Measurements from ENCODE around the gene LIPC. TPM values are rescaled to one million over a fixed set of nuclear protein-coding genes. Genes with fewer than 3 reads are reported as not detected.

LIPC gene
- total and polyA plus RNA-seq, 10 of the 15 experiments (the other 5 are each of a cell fraction or from before 2014, with no cell fraction given) = 0.06 to 0.31 (median 0.16) TPM; not detected in 1

DNA sequence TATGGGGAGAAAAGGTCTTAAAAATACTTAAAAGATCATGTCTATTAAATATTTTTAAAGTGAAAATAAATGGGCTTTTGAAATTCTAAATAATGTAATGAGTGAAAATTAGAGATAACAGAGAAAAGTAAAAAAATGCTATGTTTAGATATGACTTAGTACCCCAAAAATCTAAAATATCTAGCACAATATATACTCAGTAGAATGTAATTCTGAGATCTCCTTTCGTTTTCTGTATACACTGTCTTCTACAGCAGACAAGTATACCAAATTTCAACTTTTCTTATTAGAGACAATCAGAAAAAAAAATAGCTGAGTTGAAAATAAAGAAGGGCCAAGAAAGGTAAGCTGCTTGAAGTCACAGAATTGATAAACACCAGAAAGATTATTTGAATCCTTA lies 176.9 kb downstream of the LIPC start:
- TF ChIP-seq RAD21 (IDR thresholded peaks at IDR 0.05; ENCODE audit: insufficient read depth, low read depth, low read length) = no peak
- no peak for TF ChIP-seq BRCA1 (IDR thresholded peaks at IDR 0.05; ENCODE audit: low read depth, low read length)
- TF ChIP-seq PBX3 (IDR thresholded peaks at IDR 0.05; ENCODE audit: insufficient replicate concordance, low read depth, low read length) = no peak
- TF ChIP-seq ZNF207 (IDR thresholded peaks at IDR 0.05; ENCODE audit: borderline replicate concordance) = no peak
- TF ChIP-seq POU2F2 (IDR thresholded peaks at IDR 0.05; ENCODE audit: borderline replicate concordance, low read depth, low read length) = no peak
- TF ChIP-seq ESRRA (IDR thresholded peaks at IDR 0.05; ENCODE audit: low read length) = no peak
- TF ChIP-seq POLR2AphosphoS5 (IDR thresholded peaks at IDR 0.05; ENCODE audit: low read length) = no peak
- no peak for TF ChIP-seq POLR2A (IDR thresholded peaks at IDR 0.05; ENCODE audit: low read depth, low read length)
- TF ChIP-seq NR2C2 (IDR thresholded peaks at IDR 0.05; ENCODE audit: borderline replicate concordance, control insufficient read depth, insufficient read length, low read depth) = no peak
- no peak for TF ChIP-seq SMC3 (IDR thresholded peaks at IDR 0.05; ENCODE audit: borderline replicate concordance, low read length)
- TF ChIP-seq, protein P1, sequence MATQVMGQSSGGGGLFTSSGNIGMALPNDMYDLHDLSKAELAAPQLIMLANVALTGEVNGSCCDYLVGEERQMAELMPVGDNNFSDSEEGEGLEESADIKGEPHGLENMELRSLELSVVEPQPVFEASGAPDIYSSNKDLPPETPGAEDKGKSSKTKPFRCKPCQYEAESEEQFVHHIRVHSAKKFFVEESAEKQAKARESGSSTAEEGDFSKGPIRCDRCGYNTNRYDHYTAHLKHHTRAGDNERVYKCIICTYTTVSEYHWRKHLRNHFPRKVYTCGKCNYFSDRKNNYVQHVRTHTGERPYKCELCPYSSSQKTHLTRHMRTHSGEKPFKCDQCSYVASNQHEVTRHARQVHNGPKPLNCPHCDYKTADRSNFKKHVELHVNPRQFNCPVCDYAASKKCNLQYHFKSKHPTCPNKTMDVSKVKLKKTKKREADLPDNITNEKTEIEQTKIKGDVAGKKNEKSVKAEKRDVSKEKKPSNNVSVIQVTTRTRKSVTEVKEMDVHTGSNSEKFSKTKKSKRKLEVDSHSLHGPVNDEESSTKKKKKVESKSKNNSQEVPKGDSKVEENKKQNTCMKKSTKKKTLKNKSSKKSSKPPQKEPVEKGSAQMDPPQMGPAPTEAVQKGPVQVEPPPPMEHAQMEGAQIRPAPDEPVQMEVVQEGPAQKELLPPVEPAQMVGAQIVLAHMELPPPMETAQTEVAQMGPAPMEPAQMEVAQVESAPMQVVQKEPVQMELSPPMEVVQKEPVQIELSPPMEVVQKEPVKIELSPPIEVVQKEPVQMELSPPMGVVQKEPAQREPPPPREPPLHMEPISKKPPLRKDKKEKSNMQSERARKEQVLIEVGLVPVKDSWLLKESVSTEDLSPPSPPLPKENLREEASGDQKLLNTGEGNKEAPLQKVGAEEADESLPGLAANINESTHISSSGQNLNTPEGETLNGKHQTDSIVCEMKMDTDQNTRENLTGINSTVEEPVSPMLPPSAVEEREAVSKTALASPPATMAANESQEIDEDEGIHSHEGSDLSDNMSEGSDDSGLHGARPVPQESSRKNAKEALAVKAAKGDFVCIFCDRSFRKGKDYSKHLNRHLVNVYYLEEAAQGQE (IDR thresholded peaks at IDR 0.05; ENCODE audit: low read depth, low read length) = no peak
- TF ChIP-seq NFYA (IDR thresholded peaks at IDR 0.05; ENCODE audit: borderline replicate concordance, low read depth, low read length) = no peak
- TF ChIP-seq KLF5 (IDR thresholded peaks at IDR 0.05; ENCODE audit: partially characterized antibody) = no peak
- no peak for TF ChIP-seq TCF3 (IDR thresholded peaks at IDR 0.05; ENCODE audit: borderline replicate concordance, insufficient read depth, low read depth, low read length)
- no peak for TF ChIP-seq NFXL1 (IDR thresholded peaks at IDR 0.05; ENCODE audit: borderline replicate concordance)
- no peak for TF ChIP-seq NFIC (IDR thresholded peaks at IDR 0.05; ENCODE audit: low read depth, low read length)
- FAIRE-seq (no peak), DNase-seq (ENCODE audit: low read depth, low spot score) (no peak), ATAC-seq (no peak)
- Histone ChIP-seq H3K9ac (ENCODE audit: control insufficient read depth, insufficient read depth, low read length) (no peak overlapping the region), H4K20me1 (ENCODE audit: control insufficient read depth, insufficient read depth) (no peaks in the 10 kb centered on the region), H3K36me3 (ENCODE audit: control insufficient read depth in 2 of 2, insufficient read depth in 2 of 2, low read length in 1 of 2) (peaks cover 4 to 19% of the 10 kb centered on the region in 2 experiments), H2AFZ (ENCODE audit: control insufficient read depth, low read depth, low read length) (no peak overlapping the region), H3K9me3 (replicated peaks; ENCODE audit: control insufficient read depth, insufficient read depth, low read length) (peaks cover 1% of the 10 kb centered on the region; the same call in 2 of the 3 replicates), H3K4me2 (ENCODE audit: control insufficient read depth, insufficient read depth) (no peak overlapping the region), H3K4me1 (ENCODE audit: control insufficient read depth, insufficient read depth, low read length) (no peaks in the 10 kb centered on the region), H3K79me2 (ENCODE audit: control insufficient read depth, insufficient read depth, low read length) (no peaks in the 10 kb centered on the region), H3K27me3 (replicated peaks in 1 of 2; ENCODE audit: control insufficient read depth in 2 of 2, insufficient read depth in 2 of 2, low read length in 1 of 2) (no peaks in the 10 kb centered on the region), H3K27ac (ENCODE audit: control insufficient read depth, insufficient read depth) (no peak overlapping the region), H3K4me3 (no peak overlapping the region)
- 100% methylated on average over 1 of the region's 1 CpG for WGBS (ENCODE audit: insufficient coverage, insufficient replicate concordance, low lambda C conversion rate, missing lambda C conversion rate)
- ChIA-PET CTCF (no interaction called here), POLR2A (no interaction called here), SMC1A (ENCODE audit: uncharacterized antibody, unreplicated experiment) (no interaction called here), RAD21 (ENCODE audit: unreplicated experiment) (no interaction called here)
- intact Hi-C loops (cut with micrococcal nuclease; ENCODE audit: unreplicated experiment) (no loop called here), in situ Hi-C loops (cut with MboI) (no loop called here)
- no TSS peak for BruUV-seq (replicated peaks)

Measured in GM12878 (cell line).